ENCODE measurements around the gene NFASC. TPM values are rescaled to one million over a fixed set of nuclear protein-coding genes. Genes with fewer than 3 reads are reported as not detected.

The NFASC gene
- polyA plus RNA-seq, 1 donor, result 1.8 TPM

GRCh38 chr1:204863024-204863423 lies 7.6 kb upstream of the NFASC start:
- DNase-seq, result no peak

- DNase-seq, result no peak
These were observed 6.9 kb upstream of the NFASC start for GRCh38 chr1:204863730-204864129.

GRCh38 chr1:204866051-204866596 lies 4.5 kb upstream of the NFASC start:
- DNase-seq, result no peak

- DNase-seq, result no peak
These were observed 3.5 kb upstream of the NFASC start for GRCh38 chr1:204867203-204867602.

GRCh38 chr1:204867666-204868339 lies 2.9 kb upstream of the NFASC start:
- DNase-seq, result no peak

GRCh38 chr1:204868340-204868700 lies 2.3 kb upstream of the NFASC start:
- DNase-seq, result peak; percentile 36

- no peak for DNase-seq
These were observed 1.6 kb upstream of the NFASC start for GRCh38 chr1:204869097-204869496.

GRCh38 chr1:204871405-204872037 lies 859 bp downstream of the NFASC start:
- no peak for DNase-seq

- DNase-seq, result no peak
These were observed 1.7 kb downstream of the NFASC start for GRCh38 chr1:204872262-204872881.

- DNase-seq, result no peak
These were observed 2.5 kb downstream of the NFASC start for GRCh38 chr1:204873176-204873575.

GRCh38 chr1:204873714-204874113 lies 3.1 kb downstream of the NFASC start:
- no peak for DNase-seq

GRCh38 chr1:204874274-204874673 lies 3.6 kb downstream of the NFASC start:
- DNase-seq, result no peak

- DNase-seq, result no peak
These were observed 4.6 kb downstream of the NFASC start for GRCh38 chr1:204875255-204875654.

GRCh38 chr1:204878621-204879234 lies 8.1 kb downstream of the NFASC start:
- DNase-seq, result no peak

GRCh38 chr1:204879351-204879750 lies 8.7 kb downstream of the NFASC start:
- no peak for DNase-seq

- DNase-seq, result no peak
These were observed 10.2 kb downstream of the NFASC start for GRCh38 chr1:204880906-204881305.

- DNase-seq, result no peak
These were observed 11.8 kb downstream of the NFASC start for GRCh38 chr1:204882479-204882878.

- DNase-seq, result no peak
These were observed 12.7 kb downstream of the NFASC start for GRCh38 chr1:204883405-204883804.

- no peak for DNase-seq
These were observed 14.6 kb downstream of the NFASC start for GRCh38 chr1:204885288-204885711.

- DNase-seq, result no peak
These were observed 15.1 kb downstream of the NFASC start for GRCh38 chr1:204885790-204886189.

- no peak for DNase-seq
These were observed 17.2 kb downstream of the NFASC start for GRCh38 chr1:204887846-204888245.

GRCh38 chr1:204888294-204888693 lies 17.6 kb downstream of the NFASC start:
- no peak for DNase-seq

- no peak for DNase-seq
These were observed 19.2 kb downstream of the NFASC start for GRCh38 chr1:204889681-204890383.

All from hindlimb muscle (tissue), 1 donor.